ENCODE results near the gene MID1IP1. TPM values are rescaled to one million over a fixed set of nuclear protein-coding genes. Genes with fewer than 3 reads are reported as not detected.

The MID1IP1 gene
- total RNA-seq, 4 donors from 2014 or later: 112 to 173 (median 117) TPM

GRCh38 chrX:38841750-38842149 lies 40.5 kb downstream of the MID1IP1 start:
- no peak for DNase-seq
- H3K4me3 ChIP-seq: no peak overlapping the region
- H3K4me1 ChIP-seq: no peaks in the 10 kb centered on the region
- no peaks in the 10 kb centered on the region for H3K27me3 ChIP-seq
- H3K9me3 ChIP-seq: no peaks in the 10 kb centered on the region
- TF ChIP-seq POLR2A (IDR thresholded peaks at IDR 0.05): no peak
- TF ChIP-seq CTCF (IDR thresholded peaks at IDR 0.05 in 4 of 5, conservative IDR thresholded peaks at IDR 0.05 in 1 of 5): no peak
- in situ Hi-C loops (cut with MboI; ENCODE audit: low sequenced_read_pairs in 4 of 4): no loop called here
- H3K27ac ChIP-seq: no peak overlapping the region
- no peaks in the 10 kb centered on the region for H3K36me3 ChIP-seq
- ATAC-seq: peak in 1 of 2 donors; percentile 68
- intact Hi-C loops (cut with DNase I; ENCODE audit: low total_unique reads): no loop called here

- Histone ChIP-seq H3K9me3 (no peaks in the 10 kb centered on the region), H3K27me3 (no peaks in the 10 kb centered on the region), H3K27ac (no peak overlapping the region), H3K4me1 (no peaks in the 10 kb centered on the region), H3K36me3 (no peaks in the 10 kb centered on the region), H3K4me3 (no peak overlapping the region)
- TF ChIP-seq CTCF (IDR thresholded peaks at IDR 0.05 in 4 of 5, conservative IDR thresholded peaks at IDR 0.05 in 1 of 5) (no peak), POLR2A (IDR thresholded peaks at IDR 0.05) (no peak)
- intact Hi-C loops (cut with DNase I; ENCODE audit: low total_unique reads): no loop called here
- DNase-seq: no peak
- in situ Hi-C loops (cut with MboI; ENCODE audit: low sequenced_read_pairs in 4 of 4): no loop called here
- no peak for ATAC-seq
Measured at GRCh38 chrX:38845426-38845825, 44.2 kb downstream of the MID1IP1 start.

GRCh38 chrX:38847206-38847902 lies 46.1 kb downstream of the MID1IP1 start:
- peaks cover 0 to 3% of the 10 kb centered on the region in 2 donors for H3K4me1 ChIP-seq
- intact Hi-C loops (cut with DNase I; ENCODE audit: low total_unique reads): no loop called here
- TF ChIP-seq CTCF (IDR thresholded peaks at IDR 0.05 in 4 of 5, conservative IDR thresholded peaks at IDR 0.05 in 1 of 5) (no peak), POLR2A (IDR thresholded peaks at IDR 0.05) (no peak)
- H3K4me3 ChIP-seq: no peak overlapping the region
- no peak for DNase-seq
- in situ Hi-C loops (cut with MboI; ENCODE audit: low sequenced_read_pairs in 4 of 4): no loop called here
- H3K9me3 ChIP-seq: no peaks in the 10 kb centered on the region
- no peaks in the 10 kb centered on the region for H3K36me3 ChIP-seq
- H3K27ac ChIP-seq: no peak overlapping the region
- no peak for ATAC-seq
- H3K27me3 ChIP-seq: no peaks in the 10 kb centered on the region

- Histone ChIP-seq H3K4me3 (no peak overlapping the region), H3K36me3 (no peaks in the 10 kb centered on the region), H3K27ac (no peak overlapping the region), H3K9me3 (no peaks in the 10 kb centered on the region), H3K27me3 (no peaks in the 10 kb centered on the region), H3K4me1 (peaks cover 0 to 3% of the 10 kb centered on the region in 2 donors)
- no peak for ATAC-seq
- DNase-seq: no peak
- in situ Hi-C loops (cut with MboI; ENCODE audit: low sequenced_read_pairs in 4 of 4): no loop called here
- intact Hi-C loops (cut with DNase I; ENCODE audit: low total_unique reads): no loop called here
- no peak for TF ChIP-seq CTCF (IDR thresholded peaks at IDR 0.05 in 4 of 5, conservative IDR thresholded peaks at IDR 0.05 in 1 of 5)
- no peak for TF ChIP-seq POLR2A (IDR thresholded peaks at IDR 0.05)
Measured at GRCh38 chrX:38847903-38848230, 46.6 kb downstream of the MID1IP1 start.
